RWPE2 (cell line): ENCODE data around the gene KRT86.

Experiments used
- ATAC-seq: fragments of 200-7000 bp; cut with Tn5 transposase; 3 replicates; pipeline ENCODE4 v1.9.1; 2021; ENCODE audit warnings: low read depth
- DNase-seq: peaks from one replicate; pipeline ENCODE4 v3.0.0-alpha.2; 2020; ENCODE audit warnings: low spot score
- H3K27ac ChIP-seq: fragments of 450-650 bp; 2 replicates; pipeline ENCODE4 v1.5.1; 2017; ENCODE audit warnings: mild to moderate bottlenecking; ENCODE audit not compliant: poor library complexity, severe bottlenecking
- H3K27me3 ChIP-seq: fragments of 250-450 bp; sonication (Bioruptor Pico); 2 replicates; pipeline ENCODE4 v1.5.1; 2021; ENCODE audit warnings: mild to moderate bottlenecking, moderate library complexity; ENCODE audit not compliant: insufficient read depth, poor library complexity, severe bottlenecking
- H3K36me3 ChIP-seq: fragments of 250-450 bp; sonication (Bioruptor Pico); 2 replicates; pipeline ENCODE4 v1.5.1; 2020; ENCODE audit warnings: low read depth, mild to moderate bottlenecking, moderate library complexity
- H3K4me1 ChIP-seq: fragments of 250-450 bp; sonication (Bioruptor Pico); 2 replicates; pipeline ENCODE4 v1.5.1; 2021; ENCODE audit warnings: mild to moderate bottlenecking, moderate library complexity; ENCODE audit not compliant: insufficient read depth, poor library complexity, severe bottlenecking
- H3K4me3 ChIP-seq: fragments of 250-450 bp; sonication (Bioruptor Pico); 2 replicates; pipeline ENCODE4 v1.5.1; 2021; ENCODE audit warnings: mild to moderate bottlenecking, moderate library complexity; ENCODE audit not compliant: severe bottlenecking
- H3K9me3 ChIP-seq: fragments of 250-450 bp; sonication (Bioruptor Pico); 2 replicates; pipeline ENCODE4 v1.5.1; 2021; ENCODE audit warnings: mild to moderate bottlenecking, moderate library complexity; ENCODE audit not compliant: severe bottlenecking
- CTCF ChIP-seq: fragments of 450-650 bp; IDR thresholded peaks from one replicate; pipeline ENCODE4 v1.5.1; 2017; ENCODE audit warnings: mild to moderate bottlenecking, moderate library complexity; ENCODE audit not compliant: poor library complexity, severe bottlenecking

The KRT86 gene

GRCh38 chr12:52306731-52307130 lies 32.3 kb downstream of the KRT86 start:
- H3K27ac ChIP-seq: no peak overlapping the region
- H3K4me3 ChIP-seq: no peak overlapping the region
- no peaks in the 10 kb centered on the region for H3K9me3 ChIP-seq
- ATAC-seq (no peak), DNase-seq (no peak)
- H3K27me3 ChIP-seq: no peaks in the 10 kb centered on the region
- H3K4me1 ChIP-seq: no peaks in the 10 kb centered on the region
- TF ChIP-seq CTCF: no peak
- no peaks in the 10 kb centered on the region for H3K36me3 ChIP-seq

- H3K27ac ChIP-seq: no peak overlapping the region
- H3K36me3 ChIP-seq: no peaks in the 10 kb centered on the region
- DNase-seq: no peak
- peak; percentile 76 for ATAC-seq
- H3K9me3 ChIP-seq: no peaks in the 10 kb centered on the region
- H3K4me1 ChIP-seq: no peaks in the 10 kb centered on the region
- no peak for TF ChIP-seq CTCF
- peak overlapping the region; percentile 25 for H3K4me3 ChIP-seq
- no peaks in the 10 kb centered on the region for H3K27me3 ChIP-seq
These were observed 33.7 kb downstream of the KRT86 start for GRCh38 chr12:52307836-52308805.

GRCh38 chr12:52308806-52309425 lies 34.5 kb downstream of the KRT86 start:
- Histone ChIP-seq H3K36me3 (no peaks in the 10 kb centered on the region), H3K27me3 (no peaks in the 10 kb centered on the region), H3K27ac (no peak overlapping the region), H3K4me3 (peak overlapping the region; percentile 25), H3K9me3 (no peaks in the 10 kb centered on the region), H3K4me1 (no peaks in the 10 kb centered on the region)
- TF ChIP-seq CTCF: no peak
- ATAC-seq (no peak), DNase-seq (no peak)

- no peak for TF ChIP-seq CTCF
- Histone ChIP-seq H3K4me1 (no peaks in the 10 kb centered on the region), H3K27me3 (no peaks in the 10 kb centered on the region), H3K36me3 (no peaks in the 10 kb centered on the region), H3K4me3 (no peak overlapping the region), H3K9me3 (no peaks in the 10 kb centered on the region), H3K27ac (no peak overlapping the region)
- DNase-seq (no peak), ATAC-seq (no peak)
These were observed 36.3 kb downstream of the KRT86 start for GRCh38 chr12:52310622-52311284.
